ENCODE measurements around the gene NEK9.

DNA sequence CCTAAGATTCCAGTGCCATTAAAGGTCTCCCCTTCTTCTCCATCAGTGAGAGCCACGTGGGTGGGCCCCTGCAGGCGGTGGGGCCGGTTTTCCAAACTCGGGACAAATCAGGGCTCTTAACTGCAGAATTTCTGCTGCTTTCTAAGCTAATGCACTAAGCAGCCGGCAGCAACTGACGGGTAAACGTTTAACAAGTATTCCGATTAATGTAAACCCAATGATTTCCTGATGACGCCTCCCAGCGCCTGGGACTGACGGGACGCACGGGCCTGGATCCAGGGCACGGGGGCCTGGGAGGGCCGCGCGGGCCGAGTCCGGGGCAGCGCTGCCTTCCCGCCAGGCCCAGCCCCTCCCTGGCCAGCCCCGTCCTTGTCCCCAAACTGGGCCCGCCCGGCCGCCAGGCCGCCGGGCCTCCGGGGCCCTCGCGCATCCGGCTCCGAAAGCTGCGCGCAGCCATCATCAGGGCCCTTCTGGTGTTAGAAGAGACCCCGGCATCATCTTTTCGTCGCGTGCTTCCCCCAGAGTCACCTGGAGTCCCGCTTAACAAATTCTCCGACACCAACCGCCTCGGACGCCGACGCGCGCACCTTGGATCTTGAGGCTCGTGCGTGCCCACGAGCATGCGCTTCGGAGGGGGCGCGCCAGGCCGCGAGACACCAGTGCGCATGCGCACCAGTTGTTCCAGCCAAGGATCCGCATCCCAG is 75.8 kb downstream of the NEK9 start, which contains the start of gene MLH3:
- TF ChIP-seq, protein P1, sequence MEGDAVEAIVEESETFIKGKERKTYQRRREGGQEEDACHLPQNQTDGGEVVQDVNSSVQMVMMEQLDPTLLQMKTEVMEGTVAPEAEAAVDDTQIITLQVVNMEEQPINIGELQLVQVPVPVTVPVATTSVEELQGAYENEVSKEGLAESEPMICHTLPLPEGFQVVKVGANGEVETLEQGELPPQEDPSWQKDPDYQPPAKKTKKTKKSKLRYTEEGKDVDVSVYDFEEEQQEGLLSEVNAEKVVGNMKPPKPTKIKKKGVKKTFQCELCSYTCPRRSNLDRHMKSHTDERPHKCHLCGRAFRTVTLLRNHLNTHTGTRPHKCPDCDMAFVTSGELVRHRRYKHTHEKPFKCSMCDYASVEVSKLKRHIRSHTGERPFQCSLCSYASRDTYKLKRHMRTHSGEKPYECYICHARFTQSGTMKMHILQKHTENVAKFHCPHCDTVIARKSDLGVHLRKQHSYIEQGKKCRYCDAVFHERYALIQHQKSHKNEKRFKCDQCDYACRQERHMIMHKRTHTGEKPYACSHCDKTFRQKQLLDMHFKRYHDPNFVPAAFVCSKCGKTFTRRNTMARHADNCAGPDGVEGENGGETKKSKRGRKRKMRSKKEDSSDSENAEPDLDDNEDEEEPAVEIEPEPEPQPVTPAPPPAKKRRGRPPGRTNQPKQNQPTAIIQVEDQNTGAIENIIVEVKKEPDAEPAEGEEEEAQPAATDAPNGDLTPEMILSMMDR (IDR thresholded peaks at IDR 0.05; ENCODE audit: low read length) = no peak
- TF ChIP-seq EZH2 (IDR thresholded peaks at IDR 0.05; ENCODE audit: borderline replicate concordance, low read length) = no peak

All from OCI-LY1 (cell line).